GM19467 (cell line): ENCODE measurements around the gene EIF1B.

Experiments used
- ATAC-seq: cut with Tn5 transposase; IDR thresholded peaks from one replicate; pipeline ENCODE4 v1.9.1; 2021; ENCODE audit warnings: mild to moderate bottlenecking, moderate library complexity; ENCODE audit not compliant: unreplicated experiment

Gene EIF1B

GRCh38 chr3:40308725-40309417 is 636 bp upstream of the EIF1B start:
- peak; percentile 4 for ATAC-seq

GRCh38 chr3:40309925-40310695 is 603 bp downstream of the EIF1B start:
- peak; percentile 25 for ATAC-seq

- no peak for ATAC-seq
Observed at GRCh38 chr3:40310705-40311104, 1.2 kb downstream of the EIF1B start.

- ATAC-seq = no peak
Observed at GRCh38 chr3:40312661-40313226, 3.2 kb downstream of the EIF1B start.

- ATAC-seq = no peak
Observed at GRCh38 chr3:40313975-40314860, 4.7 kb downstream of the EIF1B start.

- ATAC-seq = peak; percentile 74
Observed at GRCh38 chr3:40317061-40317855, 7.8 kb downstream of the EIF1B start.

GRCh38 chr3:40321818-40322217 is 12.3 kb downstream of the EIF1B start:
- no peak for ATAC-seq

GRCh38 chr3:40323946-40324345 is 14.4 kb downstream of the EIF1B start:
- ATAC-seq = no peak

GRCh38 chr3:40324621-40325020 is 15.1 kb downstream of the EIF1B start:
- ATAC-seq = no peak

GRCh38 chr3:40325465-40325864 is 16.0 kb downstream of the EIF1B start:
- no peak for ATAC-seq

GRCh38 chr3:40328374-40328773 is 18.9 kb downstream of the EIF1B start:
- no peak for ATAC-seq

GRCh38 chr3:40329071-40329470 is 19.6 kb downstream of the EIF1B start:
- no peak for ATAC-seq

GRCh38 chr3:40332684-40333083 is 23.2 kb downstream of the EIF1B start:
- no peak for ATAC-seq

GRCh38 chr3:40333416-40333815 is 23.9 kb downstream of the EIF1B start:
- ATAC-seq = no peak

GRCh38 chr3:40333852-40334251 is 24.3 kb downstream of the EIF1B start:
- no peak for ATAC-seq

GRCh38 chr3:40336101-40336500 is 26.6 kb downstream of the EIF1B start:
- no peak for ATAC-seq

- no peak for ATAC-seq
Observed at GRCh38 chr3:40336511-40337135, 27.1 kb downstream of the EIF1B start.

- no peak for ATAC-seq
Observed at GRCh38 chr3:40337136-40338108, 27.9 kb downstream of the EIF1B start.

- no peak for ATAC-seq
Observed at GRCh38 chr3:40339871-40340270, 30.4 kb downstream of the EIF1B start.
